K562 (cell line): Measurements from ENCODE around the gene RARG. TPM values are rescaled to one million over a fixed set of nuclear protein-coding genes. Genes with fewer than 3 reads are reported as not detected.

Source experiments
- CCNT2 ChIP-seq: IDR thresholded peaks from 2 replicates; pipeline ENCODE4 v1.6.1; 2011; ENCODE audit warnings: borderline replicate concordance, low read depth, mild to moderate bottlenecking, moderate library complexity, mixed read lengths, low read length; ENCODE audit not compliant: insufficient read length; ENCODE audit errors: extremely low read depth
- DPF2 ChIP-seq: fragments of 450-650 bp; IDR thresholded peaks from 2 replicates; pipeline ENCODE4 v1.6.1; 2016
- EP400 ChIP-seq: fragments of 450-650 bp; IDR thresholded peaks from 2 replicates; pipeline ENCODE4 v1.6.1; 2017; ENCODE audit warnings: antibody characterized with exemption, mild to moderate bottlenecking, moderate library complexity
- FOXP1 ChIP-seq: sonication (generic); formaldehyde crosslinking; IDR thresholded peaks from 2 replicates; pipeline ENCODE4 v1.8.0; 2022; ENCODE audit warnings: mild to moderate bottlenecking, missing genetic modification reagents
- NR2C2 ChIP-seq, 2 experiments: fragments of 200-800 bp in 1 of 2; sonication (Bioruptor generic) in 1 of 2; sonication (generic) in 1 of 2; formaldehyde crosslinking in 1 of 2; IDR thresholded peaks; 2 replicates each; pipeline versions ENCODE4 v1.6.1 to v1.8.0; 2016 to 2022; ENCODE audit warnings: mild to moderate bottlenecking in 1 of 2, missing compliant biosample characterization in 1 of 2, missing genetic modification characterization in 1 of 2, missing genetic modification reagents in 1 of 2
- POLR2AphosphoS5 ChIP-seq: IDR thresholded peaks from 2 replicates; pipeline ENCODE4 v1.6.1; 2011; ENCODE audit warnings: mild to moderate bottlenecking, low read depth, low read length, moderate library complexity; ENCODE audit not compliant: control insufficient read depth, insufficient read depth
- RAD21 ChIP-seq, 2 experiments: fragments of 250-450 bp in 1 of 2; fragments of 450-650 bp in 1 of 2; sonication (Bioruptor Pico) in 1 of 2; formaldehyde crosslinking in 1 of 2; IDR thresholded peaks in 1 of 2; conservative IDR thresholded peaks in 1 of 2; 2 replicates each; pipeline versions ENCODE4 v1.4.0 to v1.8.0; 2020 to 2022; ENCODE audit warnings: mild to moderate bottlenecking in 2 of 2, moderate library complexity in 1 of 2
- RB1 ChIP-seq: fragments of 450-650 bp; IDR thresholded peaks from 2 replicates; pipeline ENCODE4 v1.6.1; 2017; ENCODE audit warnings: low read depth, mild to moderate bottlenecking
- RNF2 ChIP-seq: sonication (generic); IDR thresholded peaks from 2 replicates; pipeline ENCODE4 v1.6.1; 2016
- TBL1XR1 ChIP-seq, 2 experiments: IDR thresholded peaks; 2 replicates each; pipeline ENCODE4 v1.6.1; 2012; ENCODE audit warnings: improper control_type of control experiment in 2 of 2, low read length in 2 of 2, mild to moderate bottlenecking in 1 of 2
- TBP ChIP-seq: optimal IDR thresholded peaks from 2 replicates; pipeline ENCODE3; 2011; ENCODE audit warnings: low read depth, low read length, improper control_type of control experiment
- ZNF263 ChIP-seq: sonication (generic); formaldehyde crosslinking; IDR thresholded peaks from 2 replicates; pipeline ENCODE4 v1.8.0; 2022; ENCODE audit warnings: mild to moderate bottlenecking, missing genetic modification reagents, borderline replicate concordance
- polyA plus RNA-seq, 8 experiments: library from polyadenylated mRNA; depleted of rRNA in 4 of 8; stranded (reverse) in 5 of 8; unstranded in 3 of 8; fragments of >200 nt; fragmentation: Nextera tagmentation in 2 of 8; fragmentation: Illumina TruSeq in 1 of 8; extraction: Ambion mirVana in 2 of 8; extraction: Trizol in 1 of 8; gene quantifications; 2 replicates each; pipeline versions ENCODE4 v1.2.1 to v1.2.3, GENCODE V29; 2011 to 2014; ENCODE audit warnings: inconsistent platforms in 1 of 8, missing spikeins in 1 of 8
- total RNA-seq, 7 experiments: library from RNA; depleted of rRNA in 6 of 7; stranded (reverse); fragments of >200 nt in 6 of 7; fragmentation: Illumina TruSeq in 2 of 7; extraction: Trizol in 2 of 7; gene quantifications; 2 replicates each; pipeline versions ENCODE4 v1.2.1 to v1.2.3, GENCODE V29; 2011 to 2021; ENCODE audit warnings: low replicate concordance in 1 of 7
- TF ChIP-seq, protein P1 (sequence below), 3 experiments: IDR thresholded peaks in 2 of 3; conservative IDR thresholded peaks in 1 of 3; 2 replicates each; pipeline ENCODE4 v1.5.1; 2011 to 2012; ENCODE audit warnings: low read length in 3 of 3, mild to moderate bottlenecking in 3 of 3, control low read depth in 2 of 3, improper control_type of control experiment in 1 of 3, inconsistent platforms in 1 of 3, low read depth in 1 of 3, mixed read lengths in 1 of 3, moderate library complexity in 1 of 3; ENCODE audit not compliant: insufficient read depth in 2 of 3
- TF ChIP-seq, protein P2 (sequence below): fragments of 450-650 bp; IDR thresholded peaks from 2 replicates; pipeline ENCODE4 v1.6.1; 2016; ENCODE audit warnings: antibody characterized with exemption
- TF ChIP-seq, protein P3 (sequence below): fragments of 250-450 bp; sonication (Bioruptor Pico); IDR thresholded peaks from 2 replicates; pipeline ENCODE4 v1.9.0; 2021; ENCODE audit warnings: mild to moderate bottlenecking, inconsistent platforms
- TF ChIP-seq, protein P4 (sequence below): fragments of 450-650 bp; IDR thresholded peaks from 2 replicates; pipeline ENCODE4 v1.6.1; 2018; ENCODE audit not compliant: partially characterized antibody

Gene RARG
- total and polyA plus RNA-seq, 9 of the 15 experiments (the other 6 are each of a cell fraction or from before 2014, with no cell fraction given) = 0.18 to 7.6 (median 3.8) TPM

DNA sequence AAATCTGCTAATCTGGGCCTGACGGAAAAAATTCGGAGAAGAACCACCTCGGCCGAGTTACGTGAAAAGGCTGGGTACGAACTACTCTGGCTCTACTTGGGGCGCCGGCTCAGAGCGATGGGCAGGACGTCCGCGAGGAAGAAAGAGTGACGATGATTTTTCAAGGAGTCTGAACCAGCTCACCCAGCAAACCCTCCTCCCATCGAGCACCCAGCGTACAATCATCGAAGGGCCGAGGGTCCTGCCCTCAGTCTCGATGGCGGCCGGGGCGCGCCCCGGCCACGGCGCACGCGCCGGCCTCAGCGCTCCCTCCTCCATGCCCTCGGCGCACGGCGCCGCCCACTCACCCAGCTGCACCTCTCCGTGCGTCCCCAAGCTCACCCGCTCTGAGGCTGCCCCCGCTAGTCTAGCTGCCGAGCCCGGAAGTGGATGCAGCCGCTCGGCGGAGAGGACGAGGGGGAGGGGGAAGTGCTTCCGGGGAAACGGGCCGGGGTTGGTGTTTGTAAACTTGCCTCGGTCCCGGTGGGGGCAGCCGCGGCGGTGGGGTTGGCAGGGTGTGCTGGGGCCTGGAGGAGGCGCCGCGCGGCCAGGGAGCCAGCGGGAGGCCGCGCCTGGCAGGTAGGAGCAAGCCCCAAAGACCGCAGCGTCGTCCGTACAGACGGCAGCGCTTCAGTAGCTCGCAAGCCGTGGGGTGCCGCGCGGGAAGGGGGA lies 51.6 kb downstream of the RARG start, which contains the start of the genes CSAD and ZNF740 (continued):
- TF ChIP-seq, protein P1, sequence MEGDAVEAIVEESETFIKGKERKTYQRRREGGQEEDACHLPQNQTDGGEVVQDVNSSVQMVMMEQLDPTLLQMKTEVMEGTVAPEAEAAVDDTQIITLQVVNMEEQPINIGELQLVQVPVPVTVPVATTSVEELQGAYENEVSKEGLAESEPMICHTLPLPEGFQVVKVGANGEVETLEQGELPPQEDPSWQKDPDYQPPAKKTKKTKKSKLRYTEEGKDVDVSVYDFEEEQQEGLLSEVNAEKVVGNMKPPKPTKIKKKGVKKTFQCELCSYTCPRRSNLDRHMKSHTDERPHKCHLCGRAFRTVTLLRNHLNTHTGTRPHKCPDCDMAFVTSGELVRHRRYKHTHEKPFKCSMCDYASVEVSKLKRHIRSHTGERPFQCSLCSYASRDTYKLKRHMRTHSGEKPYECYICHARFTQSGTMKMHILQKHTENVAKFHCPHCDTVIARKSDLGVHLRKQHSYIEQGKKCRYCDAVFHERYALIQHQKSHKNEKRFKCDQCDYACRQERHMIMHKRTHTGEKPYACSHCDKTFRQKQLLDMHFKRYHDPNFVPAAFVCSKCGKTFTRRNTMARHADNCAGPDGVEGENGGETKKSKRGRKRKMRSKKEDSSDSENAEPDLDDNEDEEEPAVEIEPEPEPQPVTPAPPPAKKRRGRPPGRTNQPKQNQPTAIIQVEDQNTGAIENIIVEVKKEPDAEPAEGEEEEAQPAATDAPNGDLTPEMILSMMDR (IDR thresholded peaks at IDR 0.05 in 2 of 3, conservative IDR thresholded peaks at IDR 0.05 in 1 of 3; ENCODE audit: insufficient read depth in 2 of 3, low read depth in 1 of 3, low read length in 3 of 3) = peak in 2 of 3 experiments; percentile 21 to 34; a peak in 3 of 6 replicates
- TF ChIP-seq FOXP1 (CRISPR knock-in tag) (0 out of 2 replicates have a peak, but pooled peaks have one; percentile 17), ZNF263 (CRISPR knock-in tag) (peak; percentile 87), EP400 (peak; percentile 84; the same call in 1 of the 2 replicates), RNF2 (peak; percentile 88), TBL1XR1 (IDR thresholded peaks at IDR 0.05; ENCODE audit: low read length in 2 of 2) (peak in 1 of 2 experiments; percentile 48; a peak in 3 of 4 replicates), CCNT2 (peak; percentile 89), POLR2AphosphoS5 (0 out of 2 replicates have a peak, but pooled peaks have one; percentile 66), NR2C2 (CRISPR knock-in tag; IDR thresholded peaks at IDR 0.05) (peak; percentile 98), NR2C2 (tag; IDR thresholded peaks at IDR 0.05) (peak; percentile 100), TBP (peak; percentile 75), DPF2 (peak; percentile 53; the same call in 1 of the 2 replicates), RAD21 (CRISPR knock-in tag; conservative IDR thresholded peaks at IDR 0.05 in 1 of 2, IDR thresholded peaks at IDR 0.05 in 1 of 2) (0 out of 4 replicates have a peak, but pooled peaks of 1 of the 2 experiments have one; percentile 5), RB1 (peak; percentile 74)
- TF ChIP-seq, protein P2, sequence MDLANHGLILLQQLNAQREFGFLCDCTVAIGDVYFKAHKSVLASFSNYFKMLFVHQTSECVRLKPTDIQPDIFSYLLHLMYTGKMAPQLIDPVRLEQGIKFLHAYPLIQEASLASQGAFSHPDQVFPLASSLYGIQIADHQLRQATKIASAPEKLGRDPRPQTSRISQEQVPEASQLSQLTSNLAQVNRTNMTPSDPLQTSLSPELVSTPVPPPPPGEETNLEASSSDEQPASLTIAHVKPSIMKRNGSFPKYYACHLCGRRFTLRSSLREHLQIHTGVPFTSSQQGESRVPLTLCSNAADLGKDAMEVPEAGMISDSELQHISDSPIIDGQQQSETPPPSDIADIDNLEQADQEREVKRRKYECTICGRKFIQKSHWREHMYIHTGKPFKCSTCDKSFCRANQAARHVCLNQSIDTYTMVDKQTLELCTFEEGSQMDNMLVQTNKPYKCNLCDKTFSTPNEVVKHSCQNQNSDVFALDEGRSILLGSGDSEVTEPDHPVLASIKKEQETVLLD = peak; percentile 37; the same call in 1 of the 2 replicates
- TF ChIP-seq, protein P3, sequence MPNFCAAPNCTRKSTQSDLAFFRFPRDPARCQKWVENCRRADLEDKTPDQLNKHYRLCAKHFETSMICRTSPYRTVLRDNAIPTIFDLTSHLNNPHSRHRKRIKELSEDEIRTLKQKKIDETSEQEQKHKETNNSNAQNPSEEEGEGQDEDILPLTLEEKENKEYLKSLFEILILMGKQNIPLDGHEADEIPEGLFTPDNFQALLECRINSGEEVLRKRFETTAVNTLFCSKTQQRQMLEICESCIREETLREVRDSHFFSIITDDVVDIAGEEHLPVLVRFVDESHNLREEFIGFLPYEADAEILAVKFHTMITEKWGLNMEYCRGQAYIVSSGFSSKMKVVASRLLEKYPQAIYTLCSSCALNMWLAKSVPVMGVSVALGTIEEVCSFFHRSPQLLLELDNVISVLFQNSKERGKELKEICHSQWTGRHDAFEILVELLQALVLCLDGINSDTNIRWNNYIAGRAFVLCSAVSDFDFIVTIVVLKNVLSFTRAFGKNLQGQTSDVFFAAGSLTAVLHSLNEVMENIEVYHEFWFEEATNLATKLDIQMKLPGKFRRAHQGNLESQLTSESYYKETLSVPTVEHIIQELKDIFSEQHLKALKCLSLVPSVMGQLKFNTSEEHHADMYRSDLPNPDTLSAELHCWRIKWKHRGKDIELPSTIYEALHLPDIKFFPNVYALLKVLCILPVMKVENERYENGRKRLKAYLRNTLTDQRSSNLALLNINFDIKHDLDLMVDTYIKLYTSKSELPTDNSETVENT (CRISPR knock-in tag) = peak; percentile 56; the same call in 1 of the 2 replicates
- TF ChIP-seq, protein P4, sequence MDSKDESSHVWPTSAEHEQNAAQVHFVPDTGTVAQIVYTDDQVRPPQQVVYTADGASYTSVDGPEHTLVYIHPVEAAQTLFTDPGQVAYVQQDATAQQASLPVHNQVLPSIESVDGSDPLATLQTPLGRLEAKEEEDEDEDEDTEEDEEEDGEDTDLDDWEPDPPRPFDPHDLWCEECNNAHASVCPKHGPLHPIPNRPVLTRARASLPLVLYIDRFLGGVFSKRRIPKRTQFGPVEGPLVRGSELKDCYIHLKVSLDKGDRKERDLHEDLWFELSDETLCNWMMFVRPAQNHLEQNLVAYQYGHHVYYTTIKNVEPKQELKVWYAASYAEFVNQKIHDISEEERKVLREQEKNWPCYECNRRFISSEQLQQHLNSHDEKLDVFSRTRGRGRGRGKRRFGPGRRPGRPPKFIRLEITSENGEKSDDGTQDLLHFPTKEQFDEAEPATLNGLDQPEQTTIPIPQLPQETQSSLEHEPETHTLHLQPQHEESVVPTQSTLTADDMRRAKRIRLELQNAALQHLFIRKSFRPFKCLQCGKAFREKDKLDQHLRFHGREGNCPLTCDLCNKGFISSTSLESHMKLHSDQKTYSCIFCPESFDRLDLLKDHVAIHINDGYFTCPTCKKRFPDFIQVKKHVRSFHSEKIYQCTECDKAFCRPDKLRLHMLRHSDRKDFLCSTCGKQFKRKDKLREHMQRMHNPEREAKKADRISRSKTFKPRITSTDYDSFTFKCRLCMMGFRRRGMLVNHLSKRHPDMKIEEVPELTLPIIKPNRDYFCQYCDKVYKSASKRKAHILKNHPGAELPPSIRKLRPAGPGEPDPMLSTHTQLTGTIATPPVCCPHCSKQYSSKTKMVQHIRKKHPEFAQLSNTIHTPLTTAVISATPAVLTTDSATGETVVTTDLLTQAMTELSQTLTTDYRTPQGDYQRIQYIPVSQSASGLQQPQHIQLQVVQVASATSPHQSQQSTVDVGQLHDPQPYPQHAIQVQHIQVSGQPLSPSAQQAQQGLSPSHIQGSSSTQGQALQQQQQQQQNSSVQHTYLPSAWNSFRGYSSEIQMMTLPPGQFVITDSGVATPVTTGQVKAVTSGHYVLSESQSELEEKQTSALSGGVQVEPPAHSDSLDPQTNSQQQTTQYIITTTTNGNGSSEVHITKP = peak; percentile 54
